ENCODE data around the gene TEAD2. TPM values are rescaled to one million over a fixed set of nuclear protein-coding genes. Genes with fewer than 3 reads are reported as not detected.

TEAD2 gene
- polyA plus RNA-seq, 1 donor from 2014 or later: 1.0 TPM

- TF ChIP-seq CTCF (IDR thresholded peaks at IDR 0.05; ENCODE audit: poor library complexity, severe bottlenecking): no peak
These were observed 21.4 kb upstream of the TEAD2 start (continued) for GRCh38 chr19:49383599-49383998.

DNA sequence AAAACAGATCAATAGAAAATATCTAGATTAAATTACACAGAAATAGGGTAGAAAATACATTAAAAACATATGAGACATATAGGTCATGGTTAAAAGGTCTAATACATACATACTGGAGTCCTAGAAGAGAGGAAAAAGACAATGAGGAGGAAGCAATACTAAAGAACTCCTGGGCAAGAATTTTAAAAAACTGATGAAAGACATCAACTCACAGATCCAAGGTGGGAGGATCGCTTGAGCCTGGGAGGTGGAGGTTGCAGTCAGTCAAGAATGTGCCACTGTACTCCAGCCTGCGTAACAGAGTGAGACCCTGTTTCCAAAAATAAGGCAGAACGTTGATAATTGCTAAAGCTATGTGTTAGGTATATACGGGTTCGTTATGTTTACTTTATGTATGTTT is 20.4 kb upstream of the TEAD2 start:
- Histone ChIP-seq H3K27ac (ENCODE audit: low read length) (no peak overlapping the region), H3K9me3 (ENCODE audit: low read length) (no peaks in the 10 kb centered on the region), H3K4me2 (ENCODE audit: low read length) (no peak overlapping the region), H3K9me2 (ENCODE audit: insufficient read depth, low read length) (no peaks in the 10 kb centered on the region), H3K79me2 (replicated peaks; ENCODE audit: insufficient read depth, low read length) (no peaks in the 10 kb centered on the region), H3K36me3 (ENCODE audit: insufficient read depth, low read length) (no peaks in the 10 kb centered on the region), H4K20me1 (ENCODE audit: insufficient read depth) (no peaks in the 10 kb centered on the region), H3F3A (ENCODE audit: insufficient read depth, low read length, poor library complexity, severe bottlenecking) (no peaks in the 10 kb centered on the region), H3K4me3 (ENCODE audit: low read length) (no peak overlapping the region), H3K27me3 (ENCODE audit: insufficient read depth, low read depth, low read length) (no peaks in the 10 kb centered on the region), H2AFZ (ENCODE audit: low read depth, low read length) (no peak overlapping the region), H3K9ac (ENCODE audit: low read length) (no peak overlapping the region)
- TF ChIP-seq EZH2 (IDR thresholded peaks at IDR 0.05; ENCODE audit: borderline replicate concordance, insufficient read depth, low read length, poor library complexity, severe bottlenecking) (no peak), MXI1 (conservative IDR thresholded peaks at IDR 0.05; ENCODE audit: poor library complexity, severe bottlenecking) (no peak), SMC3 (conservative IDR thresholded peaks at IDR 0.05; ENCODE audit: poor library complexity) (no peak), POLR2AphosphoS5 (IDR thresholded peaks at IDR 0.05) (no peak), RAD21 (conservative IDR thresholded peaks at IDR 0.05) (no peak), EP300 (conservative IDR thresholded peaks at IDR 0.05; ENCODE audit: poor library complexity, severe bottlenecking) (no peak), CTCF (IDR thresholded peaks at IDR 0.05; ENCODE audit: poor library complexity, severe bottlenecking) (no peak), TAF1 (IDR thresholded peaks at IDR 0.05; ENCODE audit: low read depth) (no peak)
- TF ChIP-seq, protein P1, sequence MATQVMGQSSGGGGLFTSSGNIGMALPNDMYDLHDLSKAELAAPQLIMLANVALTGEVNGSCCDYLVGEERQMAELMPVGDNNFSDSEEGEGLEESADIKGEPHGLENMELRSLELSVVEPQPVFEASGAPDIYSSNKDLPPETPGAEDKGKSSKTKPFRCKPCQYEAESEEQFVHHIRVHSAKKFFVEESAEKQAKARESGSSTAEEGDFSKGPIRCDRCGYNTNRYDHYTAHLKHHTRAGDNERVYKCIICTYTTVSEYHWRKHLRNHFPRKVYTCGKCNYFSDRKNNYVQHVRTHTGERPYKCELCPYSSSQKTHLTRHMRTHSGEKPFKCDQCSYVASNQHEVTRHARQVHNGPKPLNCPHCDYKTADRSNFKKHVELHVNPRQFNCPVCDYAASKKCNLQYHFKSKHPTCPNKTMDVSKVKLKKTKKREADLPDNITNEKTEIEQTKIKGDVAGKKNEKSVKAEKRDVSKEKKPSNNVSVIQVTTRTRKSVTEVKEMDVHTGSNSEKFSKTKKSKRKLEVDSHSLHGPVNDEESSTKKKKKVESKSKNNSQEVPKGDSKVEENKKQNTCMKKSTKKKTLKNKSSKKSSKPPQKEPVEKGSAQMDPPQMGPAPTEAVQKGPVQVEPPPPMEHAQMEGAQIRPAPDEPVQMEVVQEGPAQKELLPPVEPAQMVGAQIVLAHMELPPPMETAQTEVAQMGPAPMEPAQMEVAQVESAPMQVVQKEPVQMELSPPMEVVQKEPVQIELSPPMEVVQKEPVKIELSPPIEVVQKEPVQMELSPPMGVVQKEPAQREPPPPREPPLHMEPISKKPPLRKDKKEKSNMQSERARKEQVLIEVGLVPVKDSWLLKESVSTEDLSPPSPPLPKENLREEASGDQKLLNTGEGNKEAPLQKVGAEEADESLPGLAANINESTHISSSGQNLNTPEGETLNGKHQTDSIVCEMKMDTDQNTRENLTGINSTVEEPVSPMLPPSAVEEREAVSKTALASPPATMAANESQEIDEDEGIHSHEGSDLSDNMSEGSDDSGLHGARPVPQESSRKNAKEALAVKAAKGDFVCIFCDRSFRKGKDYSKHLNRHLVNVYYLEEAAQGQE (IDR thresholded peaks at IDR 0.05; ENCODE audit: borderline replicate concordance): no peak

- no peaks in the 10 kb centered on the region for H3K36me3 ChIP-seq (ENCODE audit: insufficient read depth, low read length)
- H3K4me3 ChIP-seq (ENCODE audit: low read length): no peak overlapping the region
- H3K9me3 ChIP-seq (ENCODE audit: low read length): no peaks in the 10 kb centered on the region
- no peaks in the 10 kb centered on the region for H3K79me2 ChIP-seq (replicated peaks; ENCODE audit: insufficient read depth, low read length)
- TF ChIP-seq, protein P1 (IDR thresholded peaks at IDR 0.05; ENCODE audit: borderline replicate concordance): no peak
- TF ChIP-seq SMC3 (conservative IDR thresholded peaks at IDR 0.05; ENCODE audit: poor library complexity) (no peak), RAD21 (conservative IDR thresholded peaks at IDR 0.05) (no peak), MXI1 (conservative IDR thresholded peaks at IDR 0.05; ENCODE audit: poor library complexity, severe bottlenecking) (no peak)
- no peaks in the 10 kb centered on the region for H3K9me2 ChIP-seq (ENCODE audit: insufficient read depth, low read length)
- H3K4me2 ChIP-seq (ENCODE audit: low read length): no peak overlapping the region
- H3K27me3 ChIP-seq (ENCODE audit: insufficient read depth, low read depth, low read length): no peaks in the 10 kb centered on the region
- H2AFZ ChIP-seq (ENCODE audit: low read depth, low read length): no peak overlapping the region
- no peak overlapping the region for H3K27ac ChIP-seq (ENCODE audit: low read length)
- no peaks in the 10 kb centered on the region for H3F3A ChIP-seq (ENCODE audit: insufficient read depth, low read length, poor library complexity, severe bottlenecking)
- H3K9ac ChIP-seq (ENCODE audit: low read length): no peak overlapping the region
- H4K20me1 ChIP-seq (ENCODE audit: insufficient read depth): no peaks in the 10 kb centered on the region
These were observed 18.2 kb upstream of the TEAD2 start for GRCh38 chr19:49380391-49380790.

Measured in neural cell (in vitro differentiated cells).